Right ventricle myocardium inferior (tissue), 1 donor: ENCODE measurements around the gene ANP32A. TPM values are rescaled to one million over a fixed set of nuclear protein-coding genes. Genes with fewer than 3 reads are reported as not detected.

Experiments
- ATAC-seq: fragments of 200-7000 bp; cut with Tn5 transposase; one replicate; pipeline ENCODE4 v1.9.1; 2020; ENCODE audit warnings: mild to moderate bottlenecking, moderate library complexity
- DNase-seq: peaks from one replicate; pipeline ENCODE4 v3.0.0; 2021; ENCODE audit errors: missing footprints
- intact Hi-C: fragments of 100-400 bp; cut with DNase I; formaldehyde crosslinking; loops from one replicate; pipeline ENCODE4 v1.11.0; 2022
- microRNA-seq: library from miRNA; unstranded; fragments of <30 nt; microRNA quantifications from one replicate; pipeline ENCODE4 v1.2.0, GENCODE V29; 2020
- total RNA-seq: library from RNA; stranded (reverse); fragmentation: NEBNext Ultra II Directional; extraction: Animal tissue kit (Norgen Biotek cat#: 25700); gene quantifications from one replicate; pipeline ENCODE4 v1.2.1, GENCODE V29; 2021
- donor health status: DM: no; HTN: yes; CAD: no; lungs with severe emphysema.

ANP32A gene
- total RNA-seq, 1 donor from 2014 or later: 134 TPM

DNA sequence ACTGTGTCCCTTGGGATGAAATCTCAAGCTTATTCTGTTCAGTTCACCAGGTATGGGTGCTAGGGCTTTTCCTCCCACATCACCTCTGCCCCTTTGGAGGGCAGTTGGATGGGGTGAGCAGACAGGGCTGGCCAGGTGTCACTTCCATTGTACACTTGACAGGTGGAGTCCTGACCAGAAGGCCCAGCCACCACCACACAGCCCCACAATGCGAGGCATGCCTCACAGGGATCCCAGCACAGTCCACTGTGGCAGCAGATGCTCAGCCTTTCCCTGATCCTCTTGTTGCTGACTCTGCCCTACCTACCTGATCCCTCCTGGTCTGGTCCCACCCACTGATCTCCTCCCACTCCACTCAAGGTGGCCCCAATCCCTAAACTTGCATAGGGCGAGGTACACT, 88.2 kb downstream of the ANP32A start:
- DNase-seq (no peak), ATAC-seq (no peak)
- intact Hi-C loops: no loop called here

DNA sequence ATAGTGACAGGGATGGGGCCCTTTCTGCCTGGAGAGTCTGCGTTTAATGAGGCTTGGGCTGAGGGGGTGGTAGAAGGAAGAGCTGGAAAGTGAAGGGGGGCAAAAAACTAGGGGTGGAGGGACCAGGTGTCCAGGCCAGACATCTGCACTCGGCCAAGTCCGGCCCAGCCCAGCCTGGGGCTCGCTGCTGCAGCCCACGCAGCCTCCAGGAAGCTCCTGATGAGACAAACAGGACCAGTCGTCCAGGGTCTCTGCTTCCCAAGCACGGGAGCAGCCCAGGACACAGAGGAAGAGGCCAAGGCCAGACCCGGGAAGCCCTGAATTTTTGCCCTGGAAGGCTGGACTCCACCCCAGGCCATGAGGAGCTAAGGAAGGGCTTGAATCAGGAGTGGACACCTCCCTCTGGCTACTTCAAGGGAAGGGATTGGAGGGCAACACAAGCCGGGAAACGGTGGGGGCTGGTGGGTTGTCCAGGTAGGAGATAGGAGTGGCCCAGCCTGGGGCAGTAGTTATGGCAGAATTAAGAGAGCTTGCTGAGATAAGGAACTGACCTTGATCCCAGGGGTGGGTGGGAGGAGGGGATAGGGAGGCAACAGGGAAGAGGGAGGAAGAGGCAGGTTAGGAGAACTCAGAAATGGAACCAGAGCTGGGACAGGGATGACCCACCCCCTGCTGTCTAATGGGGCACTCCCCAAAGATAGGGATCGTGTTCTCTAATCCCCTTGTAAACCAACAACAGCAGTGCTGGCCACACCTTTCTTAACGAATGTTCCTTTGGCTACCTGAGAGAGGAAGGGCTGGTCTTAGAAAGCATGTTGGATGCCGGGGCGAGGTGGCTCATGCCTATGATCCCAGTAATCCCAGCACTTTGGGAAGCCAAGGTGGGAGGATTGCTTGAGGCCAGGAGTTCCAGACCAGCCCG, 89.5 kb downstream of the ANP32A start:
- intact Hi-C loops: loop anchor here (1.0 to 2.0 kb wide), 3 partner anchors 27 to 145 kb away; partner anchors contain the start of gene ANP32A
- ATAC-seq: peak; percentile 31

DNA sequence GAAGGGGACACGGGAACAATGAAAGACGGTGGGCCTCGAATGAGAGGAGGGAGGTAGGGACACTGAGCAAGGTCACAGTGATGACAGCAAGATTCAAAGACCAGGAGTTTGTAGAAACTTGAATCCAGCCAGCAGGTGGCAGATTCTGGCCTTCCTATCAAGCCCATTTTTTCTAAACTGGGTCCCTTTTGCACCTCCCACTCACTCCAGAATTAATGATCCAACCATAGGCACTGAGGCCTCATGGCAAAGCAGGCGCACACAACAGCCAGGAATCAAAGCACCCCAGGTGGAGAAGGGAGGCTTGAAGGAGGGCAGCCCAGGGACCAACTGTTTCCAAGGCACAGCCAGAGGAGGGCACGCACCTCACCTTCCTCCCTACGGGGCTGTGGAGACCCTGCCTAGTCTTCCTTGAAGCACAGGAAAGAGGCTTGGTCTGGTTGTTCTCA, 90.2 kb downstream of the ANP32A start:
- DNase-seq (no peak), ATAC-seq (peak; percentile 33)
- intact Hi-C loops: loop anchor here (1.0 to 2.0 kb wide), 3 partner anchors 26 to 146 kb away; partner anchors contain the start of gene ANP32A

More for the DNA sequence above, 89.5 kb downstream of the ANP32A start:
- DNase-seq: no peak

DNA sequence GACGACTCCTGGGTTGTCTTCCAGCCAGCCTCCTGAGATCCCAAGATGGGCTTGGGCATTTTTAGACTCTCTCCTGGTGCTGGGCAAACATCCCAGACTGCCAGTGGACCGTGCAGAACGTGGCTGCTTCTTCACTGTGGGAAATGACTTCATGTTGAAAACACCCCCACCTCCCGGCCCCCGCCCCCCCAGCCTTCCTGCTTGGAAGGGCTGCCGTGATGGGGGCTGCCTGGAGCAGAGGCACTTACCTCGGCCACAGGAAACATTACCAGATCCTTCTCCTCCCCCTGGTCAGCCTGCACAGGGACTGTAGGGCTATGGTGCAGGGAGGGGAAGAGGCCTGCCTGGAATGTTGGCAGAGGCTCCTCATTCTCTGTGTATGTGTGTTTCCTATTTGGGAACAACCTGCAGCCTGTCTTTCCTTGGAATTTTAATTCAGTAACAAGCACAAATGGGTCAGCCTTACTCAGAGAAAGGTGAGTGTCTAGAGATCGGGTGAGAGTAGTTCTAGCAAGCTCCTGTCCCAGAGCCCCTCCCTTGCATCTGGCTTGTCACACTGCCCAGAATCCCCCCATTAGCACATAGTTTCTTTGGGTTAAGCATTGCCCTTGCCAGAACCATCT, 90.8 kb downstream of the ANP32A start:
- DNase-seq (no peak), ATAC-seq (peak; percentile 70)
- intact Hi-C loops: loop anchor here (1.0 to 2.0 kb wide), 3 partner anchors 26 to 146 kb away; partner anchors contain the start of gene ANP32A

Small RNAs within 50 kb of the gene (microRNA-seq; reads per million reads assigned to microRNA genes)
- not detected for gene MIR4312

Other genes starting within 250 kb of the ANP32A start
- gene CORO2B, start 241.9 kb downstream of the ANP32A start, total RNA-seq: 8.5 TPM
- 4.0 TPM for gene SPESP1, start 109.6 kb upstream of the ANP32A start, total RNA-seq
- not detected for gene NOX5, start 193.8 kb upstream of the ANP32A start, total RNA-seq